ENCODE results near the gene TGFB1.

DNA sequence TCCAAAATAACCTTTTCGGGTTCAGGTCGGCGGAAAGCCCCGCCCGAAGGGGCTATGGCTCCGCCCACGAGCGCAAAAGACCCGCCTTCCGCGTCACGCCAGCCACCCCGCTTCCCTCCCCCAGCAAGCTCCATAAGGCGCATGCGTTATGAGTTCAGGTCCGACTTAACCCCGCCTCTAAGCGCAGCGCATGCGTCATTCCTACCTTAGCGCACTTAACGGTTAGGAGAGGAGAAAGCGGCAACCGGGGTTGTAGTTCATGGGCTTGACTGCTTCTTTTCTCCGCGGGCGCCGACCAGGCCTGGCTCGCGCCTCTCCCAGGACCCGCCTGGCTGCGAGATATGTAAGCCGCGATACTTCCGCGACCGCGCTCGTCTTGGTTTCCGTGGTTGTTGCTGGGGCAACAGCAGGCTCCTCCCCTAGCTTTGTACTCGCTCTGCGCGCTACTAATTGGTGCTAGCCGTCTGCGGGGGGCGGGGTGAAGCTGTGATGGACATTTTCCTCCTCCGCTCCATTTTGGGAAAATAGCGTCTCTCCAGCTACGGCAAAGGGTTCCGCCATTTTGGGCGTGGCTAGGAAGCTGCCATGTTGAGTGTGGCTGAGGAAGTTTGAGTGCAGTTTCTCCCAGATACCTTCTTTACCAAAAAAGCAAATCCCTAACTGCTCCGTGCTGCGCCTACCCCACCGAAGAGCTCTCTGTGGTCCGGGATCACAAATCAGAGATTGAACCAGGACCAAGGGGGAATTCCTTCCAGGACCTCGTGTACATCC, 10.2 kb upstream of the TGFB1 start, which contains the start of gene B9D2:
- no peak for TF ChIP-seq EZH2 (IDR thresholded peaks at IDR 0.05; ENCODE audit: borderline replicate concordance, low read depth, low read length, poor library complexity, severe bottlenecking)
- TF ChIP-seq, protein P1, sequence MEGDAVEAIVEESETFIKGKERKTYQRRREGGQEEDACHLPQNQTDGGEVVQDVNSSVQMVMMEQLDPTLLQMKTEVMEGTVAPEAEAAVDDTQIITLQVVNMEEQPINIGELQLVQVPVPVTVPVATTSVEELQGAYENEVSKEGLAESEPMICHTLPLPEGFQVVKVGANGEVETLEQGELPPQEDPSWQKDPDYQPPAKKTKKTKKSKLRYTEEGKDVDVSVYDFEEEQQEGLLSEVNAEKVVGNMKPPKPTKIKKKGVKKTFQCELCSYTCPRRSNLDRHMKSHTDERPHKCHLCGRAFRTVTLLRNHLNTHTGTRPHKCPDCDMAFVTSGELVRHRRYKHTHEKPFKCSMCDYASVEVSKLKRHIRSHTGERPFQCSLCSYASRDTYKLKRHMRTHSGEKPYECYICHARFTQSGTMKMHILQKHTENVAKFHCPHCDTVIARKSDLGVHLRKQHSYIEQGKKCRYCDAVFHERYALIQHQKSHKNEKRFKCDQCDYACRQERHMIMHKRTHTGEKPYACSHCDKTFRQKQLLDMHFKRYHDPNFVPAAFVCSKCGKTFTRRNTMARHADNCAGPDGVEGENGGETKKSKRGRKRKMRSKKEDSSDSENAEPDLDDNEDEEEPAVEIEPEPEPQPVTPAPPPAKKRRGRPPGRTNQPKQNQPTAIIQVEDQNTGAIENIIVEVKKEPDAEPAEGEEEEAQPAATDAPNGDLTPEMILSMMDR (conservative IDR thresholded peaks at IDR 0.05; ENCODE audit: low read depth, low read length), result no peak
